Keratinocyte (primary cell): ENCODE data around the gene CDC20B. TPM values are rescaled to one million over a fixed set of nuclear protein-coding genes. Genes with fewer than 3 reads are reported as not detected.

Experiments
- DNase-seq: peaks from one replicate; pipeline ENCODE4 v3.0.0-alpha.2; 2011; ENCODE audit warnings: low read depth, missing footprints, low spot score
- FAIRE-seq: peaks from 2 replicates; lab custom pipeline; 2011; peaks lifted over from hg19 to GRCh38; lab: Jason Lieb, UNC
- H2AFZ ChIP-seq: 2 replicates; pipeline ENCODE4 v1.6.0; 2012; ENCODE audit warnings: low read length, control low read depth, inconsistent platforms; ENCODE audit not compliant: control insufficient read depth
- H3K27ac ChIP-seq: 2 replicates; pipeline ENCODE4 v1.5.1; 2011; ENCODE audit warnings: low read length; ENCODE audit not compliant: control insufficient read depth, insufficient read depth
- H3K27me3 ChIP-seq: 3 replicates; pipeline ENCODE4 v1.6.0; 2011; ENCODE audit warnings: low read length; ENCODE audit not compliant: control insufficient read depth, insufficient read depth; ENCODE audit errors: extremely low read depth
- H3K36me3 ChIP-seq, 2 experiments: 2 replicates in 1 of 2; 3 replicates in 1 of 2; pipeline ENCODE4 v1.5.1; 2011; ENCODE audit warnings: low read length in 2 of 2, mild to moderate bottlenecking in 1 of 2; ENCODE audit not compliant: control insufficient read depth in 2 of 2, insufficient read depth in 2 of 2; ENCODE audit errors: extremely low read depth in 1 of 2
- H3K4me1 ChIP-seq: 3 replicates; pipeline ENCODE4 v1.5.1; 2011; ENCODE audit warnings: low read length; ENCODE audit not compliant: control insufficient read depth, insufficient read depth; ENCODE audit errors: extremely low read depth
- H3K4me2 ChIP-seq: 3 replicates; pipeline ENCODE4 v1.6.0; 2011; ENCODE audit warnings: low read depth, low read length; ENCODE audit not compliant: control insufficient read depth, insufficient read depth; ENCODE audit errors: extremely low read depth
- H3K4me3 ChIP-seq, 3 experiments: fragments of 200-600 bp in 1 of 3; sonication (generic) in 1 of 3; 2 replicates in 2 of 3; 3 replicates in 1 of 3; pipeline ENCODE4 v1.5.1; 2011 to 2016; ENCODE audit warnings: low read length in 3 of 3, mild to moderate bottlenecking in 3 of 3, control low read depth in 2 of 3, inconsistent platforms in 1 of 3, low read depth in 1 of 3, mixed read lengths in 1 of 3, mixed run types in 1 of 3, moderate library complexity in 1 of 3; ENCODE audit not compliant: control insufficient read depth in 2 of 3, insufficient read depth in 2 of 3; ENCODE audit errors: extremely low read depth in 1 of 3
- H3K79me2 ChIP-seq: 2 replicates; pipeline ENCODE4 v1.6.0; 2012; ENCODE audit warnings: low read length; ENCODE audit not compliant: control insufficient read depth, insufficient read depth
- H3K9ac ChIP-seq: 3 replicates; pipeline ENCODE4 v1.6.0; 2011; ENCODE audit warnings: low read length; ENCODE audit not compliant: control insufficient read depth, insufficient read depth; ENCODE audit errors: extremely low read depth
- H3K9me1 ChIP-seq: 3 replicates; pipeline ENCODE4 v1.6.0; 2011; ENCODE audit warnings: low read length; ENCODE audit not compliant: control insufficient read depth, insufficient read depth; ENCODE audit errors: extremely low read depth
- H3K9me3 ChIP-seq: 2 replicates; pipeline ENCODE4 v1.5.1; 2012; ENCODE audit warnings: low read depth, low read length; ENCODE audit not compliant: control insufficient read depth
- H4K20me1 ChIP-seq: 3 replicates; pipeline ENCODE4 v1.6.0; 2011; ENCODE audit warnings: low read length; ENCODE audit not compliant: control insufficient read depth, insufficient read depth; ENCODE audit errors: extremely low read depth
- EZH2 ChIP-seq: IDR thresholded peaks from one replicate; pipeline ENCODE4 v1.6.1; 2012; ENCODE audit warnings: inconsistent platforms, mild to moderate bottlenecking, low read length, moderate library complexity
- dilution Hi-C: fragments of 300-500 bp; cut with MboI; formaldehyde crosslinking; loops from one replicate; pipeline ENCODE4 v1.7.0; 2020; ENCODE audit warnings: low sequenced_read_pairs; ENCODE audit not compliant: extremely low pct_ligation_motif_present
- polyA plus RNA-seq, 5 experiments: library from polyadenylated mRNA; depleted of rRNA in 3 of 5; stranded (reverse) in 3 of 5; stranded (forward) in 1 of 5; unstranded in 1 of 5; fragments of >200 nt; gene quantifications; 1 replicate in 1 of 5; 2 replicates in 3 of 5; 3 replicates in 1 of 5; pipeline versions ENCODE4 v1.2.1 to v1.2.3, GENCODE V29; 2011 to 2012; ENCODE audit warnings: missing spikeins in 2 of 5, low read depth in 1 of 5, low replicate concordance in 1 of 5
- TF ChIP-seq, protein P1 (sequence below), 3 experiments: IDR thresholded peaks in 1 of 3; conservative IDR thresholded peaks in 1 of 3; optimal IDR thresholded peaks in 1 of 3; 2 replicates in 2 of 3; 3 replicates in 1 of 3; pipeline versions ENCODE3 to v1.5.1; 2011; ENCODE audit warnings: low read length in 3 of 3, mild to moderate bottlenecking in 3 of 3, moderate library complexity in 2 of 3, control low read depth in 1 of 3, inconsistent platforms in 1 of 3; ENCODE audit not compliant: insufficient read depth in 2 of 3; ENCODE audit errors: extremely low read depth in 1 of 3

CDC20B gene
- polyA plus RNA-seq, 1 donor (not counting 4 experiments of a cell fraction or from before 2014, with no cell fraction given) = 0.03 TPM

GRCh38 chr5:55188656-55189540 lies 15.9 kb upstream of the CDC20B start:
- FAIRE-seq = no peak
- Histone ChIP-seq H3K27ac (no peak overlapping the region), H4K20me1 (no peaks in the 10 kb centered on the region), H3K9me3 (no peaks in the 10 kb centered on the region), H3K9me1 (no peaks in the 10 kb centered on the region), H3K79me2 (no peaks in the 10 kb centered on the region), H3K36me3 (no peaks in the 10 kb centered on the region), H3K4me2 (no peak overlapping the region), H3K27me3 (peaks cover 10% of the 10 kb centered on the region), H3K4me1 (no peaks in the 10 kb centered on the region), H2AFZ (no peak overlapping the region), H3K9ac (no peak overlapping the region), H3K4me3 (no peak overlapping the region)
- TF ChIP-seq, protein P1, sequence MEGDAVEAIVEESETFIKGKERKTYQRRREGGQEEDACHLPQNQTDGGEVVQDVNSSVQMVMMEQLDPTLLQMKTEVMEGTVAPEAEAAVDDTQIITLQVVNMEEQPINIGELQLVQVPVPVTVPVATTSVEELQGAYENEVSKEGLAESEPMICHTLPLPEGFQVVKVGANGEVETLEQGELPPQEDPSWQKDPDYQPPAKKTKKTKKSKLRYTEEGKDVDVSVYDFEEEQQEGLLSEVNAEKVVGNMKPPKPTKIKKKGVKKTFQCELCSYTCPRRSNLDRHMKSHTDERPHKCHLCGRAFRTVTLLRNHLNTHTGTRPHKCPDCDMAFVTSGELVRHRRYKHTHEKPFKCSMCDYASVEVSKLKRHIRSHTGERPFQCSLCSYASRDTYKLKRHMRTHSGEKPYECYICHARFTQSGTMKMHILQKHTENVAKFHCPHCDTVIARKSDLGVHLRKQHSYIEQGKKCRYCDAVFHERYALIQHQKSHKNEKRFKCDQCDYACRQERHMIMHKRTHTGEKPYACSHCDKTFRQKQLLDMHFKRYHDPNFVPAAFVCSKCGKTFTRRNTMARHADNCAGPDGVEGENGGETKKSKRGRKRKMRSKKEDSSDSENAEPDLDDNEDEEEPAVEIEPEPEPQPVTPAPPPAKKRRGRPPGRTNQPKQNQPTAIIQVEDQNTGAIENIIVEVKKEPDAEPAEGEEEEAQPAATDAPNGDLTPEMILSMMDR (optimal IDR thresholded peaks at IDR 0.05 in 1 of 3, IDR thresholded peaks at IDR 0.05 in 1 of 3, conservative IDR thresholded peaks at IDR 0.05 in 1 of 3; ENCODE audit: extremely low read depth in 1 of 3, insufficient read depth in 2 of 3, low read length in 3 of 3) = no peak
- no peak for TF ChIP-seq EZH2
- DNase-seq = no peak
- dilution Hi-C loops = no loop called here

DNA sequence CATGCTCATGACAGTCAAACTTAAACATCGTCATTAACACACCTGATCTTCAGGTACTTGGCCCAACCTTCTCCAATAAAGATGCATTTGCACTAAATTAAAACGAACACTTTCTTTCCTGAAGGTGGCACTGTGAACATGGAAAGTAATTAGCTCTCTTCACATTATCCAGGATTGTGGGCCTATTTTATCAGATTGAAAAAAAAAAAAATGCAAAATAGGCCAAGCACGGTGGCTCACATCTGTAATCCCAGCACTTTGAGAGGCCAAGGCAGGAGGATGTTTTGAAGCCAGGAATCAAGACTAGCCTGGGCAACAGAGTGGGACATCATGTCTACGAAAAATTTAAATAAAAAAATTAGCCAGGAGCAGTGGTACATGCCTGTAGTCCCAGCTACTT lies 14.4 kb upstream of the CDC20B start:
- H3K9me1 ChIP-seq = no peaks in the 10 kb centered on the region
- no peaks in the 10 kb centered on the region for H3K79me2 ChIP-seq
- no peak overlapping the region for H2AFZ ChIP-seq
- H3K9ac ChIP-seq = no peak overlapping the region
- DNase-seq = no peak
- peak; percentile 13 for FAIRE-seq
- no peak overlapping the region for H3K4me2 ChIP-seq
- dilution Hi-C loops = no loop called here
- H3K4me1 ChIP-seq = no peaks in the 10 kb centered on the region
- H3K36me3 ChIP-seq = no peaks in the 10 kb centered on the region
- no peak for TF ChIP-seq EZH2
- TF ChIP-seq, protein P1 (optimal IDR thresholded peaks at IDR 0.05 in 1 of 3, IDR thresholded peaks at IDR 0.05 in 1 of 3, conservative IDR thresholded peaks at IDR 0.05 in 1 of 3; ENCODE audit: extremely low read depth in 1 of 3, insufficient read depth in 2 of 3, low read length in 3 of 3) = peak in 2 of 3 experiments; percentile 39 to 51
- H3K4me3 ChIP-seq = no peak overlapping the region
- H3K9me3 ChIP-seq = no peaks in the 10 kb centered on the region
- H4K20me1 ChIP-seq = no peaks in the 10 kb centered on the region
- H3K27ac ChIP-seq = no peak overlapping the region
- peaks cover 4% of the 10 kb centered on the region for H3K27me3 ChIP-seq
